Right lung (tissue), 5 donors: ENCODE measurements around the gene CYP27A1. TPM values are rescaled to one million over a fixed set of nuclear protein-coding genes. Genes with fewer than 3 reads are reported as not detected.
A peak's percentile ranks its signal among the peaks of the same experiment; 100 is the strongest.

ENCODE experiments used
- DNase-seq, 2 donors: peaks; one replicate each; pipeline ENCODE4 v3.0.0-alpha.2; 2013
- polyA plus RNA-seq, 5 donors: library from polyadenylated mRNA; unstranded; fragments of 120-200 nt; gene quantifications; one replicate each; pipeline versions ENCODE4 v1.2.1 to v1.2.3, GENCODE V29; 2013; ENCODE audit warnings: inconsistent platforms in 1 of 5, low replicate concordance in 1 of 5; ENCODE audit not compliant: insufficient read length in 5 of 5, insufficient read depth in 1 of 5

Gene CYP27A1
- polyA plus RNA-seq, 5 donors: 22.7 to 32.0 (median 30.3) TPM

GRCh38 chr2:218856896-218857243 is 74.9 kb downstream of the CYP27A1 start:
- DNase-seq: no peak

DNA sequence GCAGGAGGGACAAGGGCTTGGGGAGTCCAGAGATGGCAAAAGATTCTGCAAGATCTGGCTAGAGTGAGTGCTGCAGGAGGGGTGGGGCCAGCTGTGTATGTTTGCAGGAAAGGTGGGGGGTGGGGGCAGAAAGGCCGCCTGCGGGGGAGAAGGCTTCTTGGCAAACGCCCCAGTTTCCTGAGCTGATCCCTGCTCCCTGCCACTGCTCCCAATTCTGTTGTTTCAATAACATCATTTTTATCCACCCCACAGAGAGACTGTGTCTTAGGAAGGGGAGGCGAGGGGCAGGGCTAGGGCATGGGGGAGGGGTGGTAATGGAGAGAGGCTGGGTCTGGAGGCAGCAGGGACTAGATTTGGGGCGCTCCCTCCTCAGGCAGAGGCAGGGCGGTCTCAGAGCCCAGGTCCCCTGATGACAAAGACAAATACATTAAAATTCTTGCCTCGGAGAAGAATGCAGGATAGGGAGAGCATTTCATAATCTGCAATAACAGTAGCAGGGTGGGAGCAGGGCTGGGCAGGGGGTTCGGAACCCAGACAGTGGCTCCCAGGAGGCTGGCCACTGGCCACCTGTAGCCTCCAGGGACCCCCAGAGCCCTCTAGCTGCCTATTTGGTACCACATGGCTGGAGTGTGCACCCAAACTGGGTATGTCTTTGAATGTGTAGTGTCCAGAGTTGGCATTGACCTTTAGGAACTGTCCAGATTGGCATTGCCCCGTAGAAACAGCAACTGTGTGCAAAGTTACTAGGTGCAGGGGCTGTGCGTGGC is 75.6 kb downstream of the CYP27A1 start:
- DNase-seq: no peak

GRCh38 chr2:218858138-218858445 is 76.1 kb downstream of the CYP27A1 start:
- no peak for DNase-seq

- DNase-seq: no peak
Observed at GRCh38 chr2:218858671-218859555, 77.0 kb downstream of the CYP27A1 start.

DNA sequence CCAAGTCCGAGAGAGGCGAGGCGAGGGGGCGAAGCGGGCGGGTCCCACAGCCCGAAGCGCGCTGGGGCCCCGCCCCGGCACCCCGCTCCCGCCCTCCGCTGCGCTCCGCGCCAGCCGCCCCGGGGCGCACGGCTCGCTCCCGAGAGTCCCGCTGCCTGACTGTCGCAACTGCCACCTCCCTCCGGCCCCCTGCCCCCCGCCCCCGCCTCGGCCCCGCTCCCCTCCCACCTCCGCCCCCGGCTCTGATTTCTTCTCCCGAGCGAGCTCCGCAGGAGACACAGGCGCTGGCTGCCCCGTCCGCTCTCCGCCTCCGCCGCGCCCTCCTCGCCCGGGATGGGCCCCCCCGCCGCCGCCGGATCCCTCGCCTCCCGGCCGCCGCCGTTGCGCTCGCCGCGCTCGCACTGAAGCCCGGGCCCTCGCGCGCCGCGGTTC is 77.6 kb downstream of the CYP27A1 start, which contains the start of gene WNT6:
TSS of gene WNT6 (plus strand) at position 250 of the 432 bp plus-strand sequence. CDS start 233 bp downstream, outside the sequence.
- DNase-seq: no peak

DNA sequence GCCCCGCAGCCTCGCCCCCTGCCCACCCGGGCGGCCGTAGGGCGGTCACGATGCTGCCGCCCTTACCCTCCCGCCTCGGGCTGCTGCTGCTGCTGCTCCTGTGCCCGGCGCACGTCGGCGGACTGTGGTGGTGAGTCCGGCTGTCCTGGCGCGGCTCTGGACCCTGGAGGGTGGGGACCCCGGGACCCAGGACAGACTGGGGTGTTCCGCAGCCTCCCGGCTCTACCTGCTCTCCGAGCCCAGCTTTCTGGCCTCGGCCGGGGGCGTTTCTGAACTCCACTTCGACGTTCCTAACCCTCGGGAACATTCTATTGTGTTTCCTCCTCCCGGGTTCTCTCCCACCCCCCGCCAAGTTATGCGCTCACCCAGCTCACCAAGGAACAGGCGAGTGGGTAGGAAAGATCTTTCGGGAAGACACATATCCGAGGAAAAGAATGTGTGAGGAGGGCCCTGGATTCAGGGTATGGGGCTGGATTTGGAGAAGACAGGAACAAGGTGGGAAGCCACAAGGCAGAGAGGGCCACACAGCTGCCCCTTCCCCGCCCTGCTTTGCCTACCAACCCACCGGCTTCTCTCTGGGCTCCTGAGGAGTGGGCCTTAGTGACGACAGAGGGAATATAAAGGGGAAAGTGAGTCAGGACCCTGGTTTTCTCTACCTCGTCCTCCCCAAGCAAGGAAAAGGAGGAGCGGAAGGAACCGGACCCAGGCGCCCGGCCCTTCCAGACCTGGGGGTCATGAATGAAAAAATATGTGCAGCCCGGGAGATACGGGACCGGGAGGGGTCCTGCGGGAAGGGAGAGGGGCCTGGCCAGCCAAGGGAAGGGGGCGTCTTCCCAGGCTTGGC is 78.3 kb downstream of the CYP27A1 start:
- no peak for DNase-seq

DNA sequence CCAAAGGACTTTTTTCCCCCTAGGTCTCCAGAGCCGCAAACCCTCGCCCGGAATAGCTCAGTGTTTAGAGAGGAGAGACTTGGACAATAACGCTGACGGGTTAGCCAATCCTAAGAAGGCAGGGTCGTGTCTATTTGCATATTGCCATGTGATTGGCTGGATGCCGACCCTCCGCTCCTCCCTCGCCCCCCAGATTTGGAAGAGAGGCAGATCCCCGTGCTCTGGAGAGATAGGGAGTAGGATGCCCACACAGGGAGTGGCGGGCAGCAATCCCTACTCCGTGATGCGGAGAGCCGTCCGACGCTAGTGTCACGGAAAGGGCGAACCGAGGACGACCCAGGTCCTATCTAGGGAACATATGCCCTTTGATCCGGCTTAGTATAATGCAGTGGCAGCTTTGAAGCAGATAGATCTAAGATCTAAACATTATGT is 79.0 kb downstream of the CYP27A1 start:
- DNase-seq: peak; percentile 67 to 69

DNA sequence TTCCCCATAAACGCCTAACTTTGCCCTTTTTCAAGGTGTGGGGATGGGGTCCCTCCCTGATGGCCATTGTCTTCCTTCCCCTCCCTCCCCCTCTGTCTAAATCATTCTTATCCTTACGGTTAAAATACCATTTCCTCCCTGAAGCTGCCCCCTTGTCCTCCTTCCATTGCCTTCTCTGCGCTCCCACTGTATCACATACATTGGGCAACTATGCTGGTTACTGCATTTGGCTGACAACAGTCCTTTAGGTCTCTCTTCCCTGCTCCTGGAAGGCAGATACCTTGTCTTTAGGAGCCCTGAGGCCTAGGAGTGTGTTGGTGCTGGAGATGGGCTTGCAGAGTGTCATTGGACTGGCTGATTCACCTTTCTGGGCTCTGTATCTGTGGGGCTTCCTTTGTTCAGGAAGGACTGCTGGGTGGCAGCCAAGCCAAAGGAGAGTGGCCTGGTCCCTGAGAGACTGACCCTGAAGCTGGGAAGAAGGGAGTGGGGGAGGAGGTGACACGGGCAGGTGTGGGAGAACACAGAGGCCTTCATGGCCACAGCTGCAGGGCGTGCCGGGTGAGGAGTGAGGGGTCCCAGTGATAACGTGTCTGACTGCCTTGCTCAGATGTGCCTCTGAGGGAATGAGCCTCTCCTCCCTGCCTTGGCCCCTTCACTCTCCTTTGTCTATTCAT is 79.8 kb downstream of the CYP27A1 start:
- no peak for DNase-seq

DNA sequence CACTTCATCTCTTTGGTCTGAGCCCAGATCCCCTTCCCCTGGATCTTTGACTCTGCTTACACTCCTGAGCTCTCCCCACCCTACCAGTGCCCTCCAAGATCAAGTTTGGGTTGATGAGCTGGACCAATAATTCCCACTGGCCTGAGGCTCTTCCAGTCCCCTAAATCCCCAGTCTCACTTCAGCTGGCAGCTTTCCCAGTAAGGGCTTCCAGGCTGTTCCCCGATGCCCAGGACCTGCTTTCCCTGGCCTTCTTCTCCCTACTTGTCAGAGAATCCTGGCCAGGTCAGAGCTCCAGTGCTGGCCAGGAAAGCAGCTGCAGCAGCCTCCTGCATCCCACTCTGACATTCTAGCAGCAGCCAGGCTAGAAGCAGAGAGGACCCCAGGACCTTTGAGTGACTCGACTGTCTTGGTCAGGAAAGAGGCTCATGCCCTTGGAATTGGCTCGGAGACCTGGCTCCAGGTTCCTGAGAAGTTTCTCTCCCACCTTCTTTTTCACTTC is 81.1 kb downstream of the CYP27A1 start:
- no peak for DNase-seq

Other genes with a start within 250 kb of the CYP27A1 start
- gene USP37, start 213.8 kb upstream of the CYP27A1 start, polyA plus RNA-seq: 10 to 100 TPM; 10.5 to 20.1 (median 17.7) TPM
- gene CNOT9, start 213.3 kb upstream of the CYP27A1 start, polyA plus RNA-seq: 10 to 100 TPM; 50.4 to 69.1 (median 59.1) TPM
- gene PLCD4, start 174.2 kb upstream of the CYP27A1 start, polyA plus RNA-seq: 10 to 100 TPM in 2 of 5 donors, 1 to 10 TPM in 3; 8.8 to 11.3 (median 9.9) TPM
- 10 to 100 TPM; 14.2 to 18.9 (median 16.6) TPM for gene ZNF142, start 122.5 kb upstream of the CYP27A1 start, polyA plus RNA-seq
- 10 to 100 TPM; 53.6 to 58.4 (median 55.1) TPM for gene BCS1L, start 122.5 kb upstream of the CYP27A1 start, polyA plus RNA-seq
- 10 to 100 TPM; 37.4 to 43.5 (median 42.1) TPM for gene RNF25, start 110.1 kb upstream of the CYP27A1 start, polyA plus RNA-seq
- gene STK36, start 110.1 kb upstream of the CYP27A1 start, polyA plus RNA-seq: 100 to 1,000 TPM in 2 of 5 donors, 10 to 100 TPM in 3; 75.6 to 115 (median 88.2) TPM
- 10 to 100 TPM; 31.0 to 48.5 (median 38.9) TPM for gene TTLL4, start 71.3 kb upstream of the CYP27A1 start, polyA plus RNA-seq
- under 1 TPM in 2 of 5 donors, not detected in 3; 0.18 to 0.76 TPM for gene PRKAG3, start 49.7 kb downstream of the CYP27A1 start, polyA plus RNA-seq
- gene WNT6, start 77.7 kb downstream of the CYP27A1 start, polyA plus RNA-seq: under 1 TPM in 1 of 5 donors, not detected in 4; 0.10 TPM
- under 1 TPM in 4 of 5 donors, not detected in 1; 0.15 to 0.36 (median 0.25) TPM for gene WNT10A, start 98.7 kb downstream of the CYP27A1 start, polyA plus RNA-seq
- under 1 TPM; 0.09 to 0.28 (median 0.18) TPM for gene CDK5R2, start 177.5 kb downstream of the CYP27A1 start, polyA plus RNA-seq
- gene FEV, start 203.0 kb downstream of the CYP27A1 start, polyA plus RNA-seq: not detected
- not detected for gene CRYBA2, start 211.3 kb downstream of the CYP27A1 start, polyA plus RNA-seq